H9 (cell line): ENCODE data around the gene MEG3. TPM values are rescaled to one million over a fixed set of nuclear protein-coding genes. Genes with fewer than 3 reads are reported as not detected.

Experiments used
- DNase-seq: peaks from one replicate; pipeline ENCODE4 v3.0.0-alpha.2; 2017
- H2AFZ ChIP-seq: one replicate; pipeline ENCODE4 v1.6.1; 2013; ENCODE audit warnings: mild to moderate bottlenecking, low read length, control low read depth, moderate library complexity
- H2AK5ac ChIP-seq: 2 replicates; pipeline ENCODE4 v1.6.1; 2013; ENCODE audit warnings: low read length, control low read depth, mixed read lengths; ENCODE audit not compliant: insufficient read length
- H2BK120ac ChIP-seq: one replicate; pipeline ENCODE4 v1.6.1; 2013; ENCODE audit warnings: low read depth, mild to moderate bottlenecking, low read length, control low read depth, inconsistent platforms; ENCODE audit not compliant: poor library complexity, severe bottlenecking
- H2BK12ac ChIP-seq: 2 replicates; pipeline ENCODE4 v1.6.1; 2013; ENCODE audit warnings: low read length, control low read depth, mixed read lengths, low read depth; ENCODE audit not compliant: insufficient read length
- H2BK15ac ChIP-seq: 2 replicates; pipeline ENCODE4 v1.6.1; 2013; ENCODE audit warnings: low read depth, low read length, control low read depth
- H2BK20ac ChIP-seq: one replicate; pipeline ENCODE4 v1.6.1; 2013; ENCODE audit warnings: low read depth, mild to moderate bottlenecking, low read length, control low read depth, inconsistent platforms; ENCODE audit not compliant: poor library complexity, severe bottlenecking
- H2BK5ac ChIP-seq: 2 replicates; pipeline ENCODE4 v1.6.1; 2013; ENCODE audit warnings: low read length, control low read depth, mixed read lengths; ENCODE audit not compliant: insufficient read length
- H3K14ac ChIP-seq: 2 replicates; pipeline ENCODE4 v1.6.1; 2013; ENCODE audit warnings: low read length, control low read depth; ENCODE audit not compliant: insufficient read depth
- H3K18ac ChIP-seq: 2 replicates; pipeline ENCODE4 v1.6.1; 2013; ENCODE audit warnings: low read depth, mild to moderate bottlenecking, mixed read lengths, low read length, control low read depth; ENCODE audit not compliant: insufficient read length
- H3K23ac ChIP-seq: 2 replicates; pipeline ENCODE4 v1.6.1; 2013; ENCODE audit warnings: low read length, control low read depth, mixed read lengths, low read depth; ENCODE audit not compliant: insufficient read length
- H3K23me2 ChIP-seq: 2 replicates; pipeline ENCODE4 v1.6.1; 2013; ENCODE audit warnings: low read depth, mild to moderate bottlenecking, mixed read lengths, low read length, control low read depth; ENCODE audit not compliant: insufficient read length, poor library complexity, severe bottlenecking
- H3K27ac ChIP-seq: 2 replicates; pipeline ENCODE4 v1.5.1; 2013; ENCODE audit warnings: low read length, control low read depth, mixed read lengths, low read depth; ENCODE audit not compliant: insufficient read length
- H3K27me3 ChIP-seq: 2 replicates; pipeline ENCODE4 v1.6.1; 2013; ENCODE audit warnings: low read length, control low read depth, inconsistent platforms; ENCODE audit not compliant: insufficient read depth
- H3K4ac ChIP-seq: 2 replicates; pipeline ENCODE4 v1.6.1; 2013; ENCODE audit warnings: low read depth, mild to moderate bottlenecking, control low read depth, inconsistent platforms, low read length, moderate library complexity
- H3K4me1 ChIP-seq: 2 replicates; pipeline ENCODE4 v1.6.1; 2013; ENCODE audit warnings: low read length, control low read depth, inconsistent platforms; ENCODE audit not compliant: insufficient read depth
- H3K4me2 ChIP-seq: 2 replicates; pipeline ENCODE4 v1.6.1; 2013; ENCODE audit warnings: low read length, control low read depth, mixed read lengths; ENCODE audit not compliant: insufficient read length, insufficient read depth
- H3K56ac ChIP-seq: 2 replicates; pipeline ENCODE4 v1.6.1; 2013; ENCODE audit warnings: low read depth, mild to moderate bottlenecking, mixed read lengths, low read length, control low read depth; ENCODE audit not compliant: insufficient read length
- H3K79me1 ChIP-seq: 2 replicates; pipeline ENCODE4 v1.6.1; 2013; ENCODE audit warnings: low read depth, mild to moderate bottlenecking, moderate library complexity, low read length, control low read depth, inconsistent platforms; ENCODE audit not compliant: insufficient read depth, poor library complexity, severe bottlenecking
- H3K79me2 ChIP-seq: 2 replicates; pipeline ENCODE4 v1.6.1; 2013; ENCODE audit warnings: low read length, control low read depth, inconsistent platforms; ENCODE audit not compliant: insufficient read depth
- H3K9ac ChIP-seq: 2 replicates; pipeline ENCODE4 v1.6.1; 2013; ENCODE audit warnings: low read length, control low read depth, mixed read lengths; ENCODE audit not compliant: insufficient read length; ENCODE audit errors: extremely low read depth
- H3K9me3 ChIP-seq: one replicate; pipeline ENCODE4 v1.6.1; 2013; ENCODE audit warnings: low read depth, low read length, inconsistent platforms; ENCODE audit not compliant: control insufficient read depth
- H3T11ph ChIP-seq: one replicate; pipeline ENCODE4 v1.6.1; 2013; ENCODE audit warnings: mild to moderate bottlenecking, low read length, control low read depth, inconsistent platforms
- H4K20me1 ChIP-seq: one replicate; pipeline ENCODE4 v1.6.1; 2013; ENCODE audit not compliant: control insufficient read depth, insufficient read length, insufficient read depth
- H4K5ac ChIP-seq: 2 replicates; pipeline ENCODE4 v1.6.1; 2013; ENCODE audit warnings: low read depth, mild to moderate bottlenecking, mixed read lengths, low read length, control low read depth; ENCODE audit not compliant: insufficient read length
- H4K8ac ChIP-seq: replicated peaks from 2 replicates; pipeline ENCODE4 v1.6.1; 2013; ENCODE audit warnings: low read length, control low read depth, mixed read lengths, low read depth; ENCODE audit not compliant: insufficient read length
- H4K91ac ChIP-seq: 2 replicates; pipeline ENCODE4 v1.6.1; 2013; ENCODE audit warnings: low read depth, mild to moderate bottlenecking, moderate library complexity, mixed read lengths, low read length, control low read depth; ENCODE audit not compliant: insufficient read length
- H3K27ac Mint-ChIP-seq, 3 experiments: 2 replicates in 2 of 3; 3 replicates in 1 of 3; pipeline ENCODE4 v1.8.0; 2020 to 2021; ENCODE audit warnings: mixed read lengths in 3 of 3, mild to moderate bottlenecking in 1 of 3, moderate library complexity in 1 of 3
- H3K27me3 Mint-ChIP-seq: 2 replicates; pipeline ENCODE4 v1.8.0; 2021; ENCODE audit warnings: low read depth, mild to moderate bottlenecking, moderate library complexity, mixed read lengths
- H3K36me3 Mint-ChIP-seq, 3 experiments: 2 replicates in 2 of 3; 3 replicates in 1 of 3; pipeline ENCODE4 v1.8.0; 2020 to 2021; ENCODE audit warnings: low read depth in 3 of 3, mixed read lengths in 3 of 3; ENCODE audit not compliant: insufficient read depth in 1 of 3
- H3K4me1 Mint-ChIP-seq, 2 experiments: 2 replicates each; pipeline ENCODE4 v1.8.0; 2020; ENCODE audit warnings: mixed read lengths in 2 of 2
- H3K4me3 Mint-ChIP-seq, 2 experiments: 2 replicates in 1 of 2; 3 replicates in 1 of 2; pipeline ENCODE4 v1.8.0; 2020 to 2021; ENCODE audit warnings: mild to moderate bottlenecking in 2 of 2, mixed read lengths in 2 of 2, moderate library complexity in 1 of 2
- H3K9me3 Mint-ChIP-seq, 2 experiments: 2 replicates in 1 of 2; 3 replicates in 1 of 2; pipeline ENCODE4 v1.8.0; 2020; ENCODE audit warnings: mild to moderate bottlenecking in 2 of 2, mixed read lengths in 2 of 2, moderate library complexity in 1 of 2
- WGBS: extraction: QIAGEN DNeasy Blood & Tissue Kit; methylation state at CpG from one replicate; pipeline ENCODE4 v1.1.7; 2013; ENCODE audit warnings: missing lambda C conversion rate, low lambda C conversion rate, mixed read lengths; ENCODE audit not compliant: insufficient read length; ENCODE audit errors: extremely low coverage; 5-methylcytosine and 5-hydroxymethylcytosine counted together
- total RNA-seq: library from RNA; stranded (reverse); gene quantifications from 2 replicates; pipeline ENCODE4 v1.2.1, GENCODE V29; 2021
- TF ChIP-seq, protein P1 (sequence below): fragments of 200-600 bp; sonication (generic); conservative IDR thresholded peaks from 3 replicates; pipeline ENCODE4 v1.8.0; 2021; ENCODE audit warnings: antibody characterized with exemption, mild to moderate bottlenecking

Gene MEG3
- total RNA-seq, 1 experiment from 2014 or later, result 0.52 TPM

DNA sequence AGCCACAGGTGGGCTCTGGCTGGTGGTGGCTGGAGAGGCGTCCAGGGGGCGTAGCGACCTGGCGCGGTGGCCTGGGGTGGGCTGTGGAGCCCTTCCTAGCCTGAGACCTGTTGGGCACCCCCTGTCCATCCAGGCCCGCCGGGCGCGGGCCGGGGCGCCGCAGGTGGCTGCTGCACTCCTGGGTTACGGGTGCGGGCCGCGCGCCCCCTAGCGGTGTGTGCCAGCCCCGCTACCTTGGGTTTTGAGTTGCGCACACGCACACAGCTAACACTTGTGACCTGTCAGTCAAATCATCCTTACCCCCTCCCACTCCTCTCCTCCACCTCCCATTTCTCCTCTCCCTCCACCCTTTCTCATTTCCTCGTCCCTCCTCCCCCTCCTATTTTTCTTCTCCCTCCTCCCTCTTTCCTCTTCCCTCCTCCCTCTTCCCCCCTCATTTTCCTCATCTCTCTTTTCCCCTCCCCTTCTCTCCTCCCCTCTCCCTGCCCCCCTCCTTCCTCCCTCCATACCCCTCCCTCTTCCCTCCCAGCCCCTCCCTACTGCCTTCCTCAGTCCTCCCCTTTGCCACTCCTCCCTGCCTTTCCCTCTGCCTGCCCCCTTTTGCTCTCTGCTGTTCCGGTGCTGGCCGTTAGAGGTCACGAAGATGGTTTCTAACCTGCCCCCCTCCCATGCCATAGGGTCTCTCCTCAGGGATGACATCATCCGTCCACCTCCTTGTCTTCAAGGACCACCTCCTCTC is 2.3 kb downstream of the MEG3 start:
- H3K9ac ChIP-seq, result no peak overlapping the region
- no peak overlapping the region for H2AK5ac ChIP-seq
- no peak overlapping the region for H2BK5ac ChIP-seq
- Mint-ChIP-seq H3K4me1 (peaks cover 38 to 53% of the 10 kb centered on the region in 2 experiments), H3K9me3 (peaks cover 28 to 35% of the 10 kb centered on the region in 2 experiments), H3K27ac (no peak overlapping the region), H3K27me3 (peaks cover 14% of the 10 kb centered on the region), H3K36me3 (peaks cover 9 to 36% (median 20%) of the 10 kb centered on the region in 3 experiments), H3K4me3 (no peak overlapping the region)
- H3K79me2 ChIP-seq, result no peaks in the 10 kb centered on the region
- H3K79me1 ChIP-seq, result no peaks in the 10 kb centered on the region
- H3K4ac ChIP-seq, result no peak overlapping the region
- H4K5ac ChIP-seq, result no peak overlapping the region
- TF ChIP-seq, protein P1, sequence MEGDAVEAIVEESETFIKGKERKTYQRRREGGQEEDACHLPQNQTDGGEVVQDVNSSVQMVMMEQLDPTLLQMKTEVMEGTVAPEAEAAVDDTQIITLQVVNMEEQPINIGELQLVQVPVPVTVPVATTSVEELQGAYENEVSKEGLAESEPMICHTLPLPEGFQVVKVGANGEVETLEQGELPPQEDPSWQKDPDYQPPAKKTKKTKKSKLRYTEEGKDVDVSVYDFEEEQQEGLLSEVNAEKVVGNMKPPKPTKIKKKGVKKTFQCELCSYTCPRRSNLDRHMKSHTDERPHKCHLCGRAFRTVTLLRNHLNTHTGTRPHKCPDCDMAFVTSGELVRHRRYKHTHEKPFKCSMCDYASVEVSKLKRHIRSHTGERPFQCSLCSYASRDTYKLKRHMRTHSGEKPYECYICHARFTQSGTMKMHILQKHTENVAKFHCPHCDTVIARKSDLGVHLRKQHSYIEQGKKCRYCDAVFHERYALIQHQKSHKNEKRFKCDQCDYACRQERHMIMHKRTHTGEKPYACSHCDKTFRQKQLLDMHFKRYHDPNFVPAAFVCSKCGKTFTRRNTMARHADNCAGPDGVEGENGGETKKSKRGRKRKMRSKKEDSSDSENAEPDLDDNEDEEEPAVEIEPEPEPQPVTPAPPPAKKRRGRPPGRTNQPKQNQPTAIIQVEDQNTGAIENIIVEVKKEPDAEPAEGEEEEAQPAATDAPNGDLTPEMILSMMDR, result peak; percentile 40; the same call in 2 of the 3 replicates
- H3K18ac ChIP-seq, result no peak overlapping the region
- H4K20me1 ChIP-seq, result no peaks in the 10 kb centered on the region
- no peak overlapping the region for H2BK12ac ChIP-seq
- no peak overlapping the region for H4K91ac ChIP-seq
- H3K9me3 ChIP-seq, result no peaks in the 10 kb centered on the region
- no peak overlapping the region for H2BK20ac ChIP-seq
- H2AFZ ChIP-seq, result no peak overlapping the region
- no peak for DNase-seq
- no peak overlapping the region for H2BK120ac ChIP-seq
- H3K56ac ChIP-seq, result no peak overlapping the region
- 100% methylated on average over 1 of the region's 26 CpGs for WGBS
- H3K4me1 ChIP-seq, result peaks cover 5% of the 10 kb centered on the region; the same call in 1 of the 2 replicates
- no peak overlapping the region for H3K27ac ChIP-seq
- H3K23ac ChIP-seq, result no peak overlapping the region
- no peak overlapping the region for H3K4me2 ChIP-seq
- H2BK15ac ChIP-seq, result no peak overlapping the region
- H3K14ac ChIP-seq, result no peak overlapping the region
- no peak overlapping the region for H4K8ac ChIP-seq
- no peak overlapping the region for H3T11ph ChIP-seq
- no peaks in the 10 kb centered on the region for H3K27me3 ChIP-seq
- H3K23me2 ChIP-seq, result no peaks in the 10 kb centered on the region
